Spinal cord (tissue), 10 donors: Measurements from ENCODE around the gene MDM4. TPM values are rescaled to one million over a fixed set of nuclear protein-coding genes. Genes with fewer than 3 reads are reported as not detected.
"Not testable (repeated sequence)": the region's sequence is repeated elsewhere in the genome, so short reads cannot be mapped to it uniquely, and the experiment has no call there.

Experiments
- DNase-seq, 6 donors: peaks; one replicate each; pipeline versions ENCODE4 v3.0.0 to v3.0.0-alpha.2; 2013 to 2015; ENCODE audit warnings: low spot score in 6 of 6, low read depth in 4 of 6
- H3K27ac ChIP-seq: one replicate; pipeline ENCODE4 v1.5.1; 2013; ENCODE audit warnings: low read depth, low read length, control low read depth
- H3K27me3 ChIP-seq: one replicate; pipeline ENCODE4 v1.6.1; 2013; ENCODE audit warnings: low read length; ENCODE audit not compliant: control insufficient read depth, insufficient read depth
- H3K36me3 ChIP-seq: one replicate; pipeline ENCODE4 v1.6.1; 2013; ENCODE audit warnings: low read length; ENCODE audit not compliant: control insufficient read depth, insufficient read depth
- H3K4me1 ChIP-seq: one replicate; pipeline ENCODE4 v1.6.1; 2013; ENCODE audit warnings: low read length; ENCODE audit not compliant: control insufficient read depth, insufficient read depth
- H3K4me3 ChIP-seq: one replicate; pipeline ENCODE4 v1.5.1; 2013; ENCODE audit warnings: low read depth, low read length, control low read depth
- H3K9me3 ChIP-seq: one replicate; pipeline ENCODE4 v1.6.1; 2013; ENCODE audit warnings: low read length; ENCODE audit not compliant: control insufficient read depth, insufficient read depth
- WGBS: methylation state at CpG from one replicate; pipeline ENCODE4 v1.1.5; 2013; ENCODE audit warnings: missing lambda C conversion rate; ENCODE audit not compliant: insufficient coverage; 5-methylcytosine and 5-hydroxymethylcytosine counted together
- polyA plus RNA-seq, 2 donors: library from polyadenylated mRNA; unstranded; fragments of 120-200 nt; gene quantifications; one replicate each; pipeline ENCODE4 v1.2.1, GENCODE V29; 2013; ENCODE audit not compliant: insufficient read length in 2 of 2
- total RNA-seq, 2 donors: library from RNA; depleted of rRNA in 1 of 2; stranded (reverse); fragments of 120-200 nt in 1 of 2; fragments of >200 nt in 1 of 2; gene quantifications; one replicate each; pipeline versions ENCODE4 v1.2.3 to v1.2.4, GENCODE V29; 2013 to 2014
- donor health status: healthy.

MDM4 gene
- total and polyA plus RNA-seq, 4 donors: 28.3 to 71.1 (median 64.9) TPM

DNA sequence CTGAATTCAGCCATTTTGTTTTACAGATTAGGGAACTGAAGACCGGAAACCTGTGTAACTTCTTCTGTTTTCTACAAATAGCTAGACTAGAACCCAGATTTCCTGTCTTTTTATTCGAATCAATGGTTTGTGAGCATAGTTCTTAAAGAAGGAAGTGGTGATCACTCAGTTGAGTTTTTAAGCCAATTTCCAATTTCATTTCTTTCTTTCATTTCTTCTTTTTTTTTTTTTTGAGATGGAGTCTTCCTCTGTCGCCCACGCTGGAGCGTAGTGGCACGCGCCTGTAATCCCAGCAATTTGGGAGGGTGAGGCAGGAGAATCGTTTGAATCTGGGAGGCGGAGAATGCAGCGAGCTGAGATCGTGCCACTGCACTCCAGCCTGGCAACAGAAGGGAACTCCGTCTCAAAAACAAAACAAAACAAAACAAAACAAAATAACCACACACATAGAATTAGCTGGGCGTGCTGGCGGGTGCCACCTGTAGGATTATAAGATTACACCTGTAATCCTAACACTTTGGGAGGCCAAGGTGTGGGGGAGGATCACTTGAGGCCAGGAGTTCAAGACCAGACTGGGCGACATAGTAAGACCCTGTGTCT, 3.0 kb upstream of the MDM4 start:
- 73% methylated on average over 7 of the region's 15 CpGs for WGBS
- no peaks in the 10 kb centered on the region for H3K9me3 ChIP-seq
- H3K4me3 ChIP-seq: no peak overlapping the region
- no peak overlapping the region for H3K27ac ChIP-seq
- DNase-seq: peak in 1 of 6 donors; percentile 10
- H3K36me3 ChIP-seq: no peaks in the 10 kb centered on the region
- no peaks in the 10 kb centered on the region for H3K27me3 ChIP-seq
- peaks cover 20% of the 10 kb centered on the region for H3K4me1 ChIP-seq

DNA sequence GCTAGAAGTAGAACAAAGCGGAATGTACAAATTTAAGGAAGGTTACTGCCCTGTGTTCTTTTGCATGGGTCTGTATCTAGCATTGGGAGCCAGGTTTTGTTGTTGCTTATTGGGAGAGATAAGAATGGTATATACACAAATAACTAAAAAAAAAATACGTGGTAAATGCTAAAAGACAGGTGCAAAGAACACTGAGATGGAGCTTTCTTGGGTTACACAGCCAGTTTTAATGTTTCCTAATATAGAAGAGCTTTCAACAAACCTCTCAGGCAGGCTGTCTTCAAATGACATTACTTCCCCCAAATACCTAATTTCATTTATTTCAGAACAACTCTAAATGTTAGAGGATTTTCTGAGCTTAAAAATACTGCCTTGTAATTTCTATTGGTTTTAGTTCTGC, 1.4 kb upstream of the MDM4 start:
- Histone ChIP-seq H3K9me3 (no peaks in the 10 kb centered on the region), H3K4me3 (no peak overlapping the region), H3K27ac (no peak overlapping the region), H3K36me3 (peaks cover 6% of the 10 kb centered on the region), H3K4me1 (peaks cover 20% of the 10 kb centered on the region), H3K27me3 (no peaks in the 10 kb centered on the region)
- WGBS: 100% methylated on average over 1 of the region's 2 CpGs
- DNase-seq: no peak

DNA sequence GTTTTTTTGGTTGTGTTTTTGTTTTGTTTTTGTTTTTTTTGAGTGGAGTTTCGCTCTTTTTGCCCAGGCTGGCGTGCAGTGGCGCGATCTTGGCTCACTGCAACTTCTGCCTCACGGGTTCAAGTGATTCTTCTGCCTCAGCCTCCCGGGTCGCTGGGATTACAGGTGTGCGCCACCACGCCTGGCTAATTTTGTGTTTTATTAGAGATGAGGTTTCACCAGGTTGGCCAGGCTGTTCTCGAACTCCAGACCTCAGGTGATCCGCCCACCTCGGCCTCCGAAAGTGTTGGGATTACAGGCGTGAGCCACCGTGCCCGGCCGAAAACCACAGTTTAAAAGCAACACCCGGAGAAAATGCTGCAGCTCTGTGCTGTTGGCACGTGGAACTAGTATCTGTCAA, 1.2 kb downstream of the MDM4 start:
- H3K9me3 ChIP-seq, H3K27me3 ChIP-seq, DNase-seq, H3K36me3 ChIP-seq, H3K27ac ChIP-seq: not testable (repeated sequence)
- Histone ChIP-seq H3K4me3 (peak overlapping the region; percentile 98), H3K4me1 (peaks cover 20% of the 10 kb centered on the region)
- WGBS: 94% methylated on average over 18 of the region's 19 CpGs

DNA sequence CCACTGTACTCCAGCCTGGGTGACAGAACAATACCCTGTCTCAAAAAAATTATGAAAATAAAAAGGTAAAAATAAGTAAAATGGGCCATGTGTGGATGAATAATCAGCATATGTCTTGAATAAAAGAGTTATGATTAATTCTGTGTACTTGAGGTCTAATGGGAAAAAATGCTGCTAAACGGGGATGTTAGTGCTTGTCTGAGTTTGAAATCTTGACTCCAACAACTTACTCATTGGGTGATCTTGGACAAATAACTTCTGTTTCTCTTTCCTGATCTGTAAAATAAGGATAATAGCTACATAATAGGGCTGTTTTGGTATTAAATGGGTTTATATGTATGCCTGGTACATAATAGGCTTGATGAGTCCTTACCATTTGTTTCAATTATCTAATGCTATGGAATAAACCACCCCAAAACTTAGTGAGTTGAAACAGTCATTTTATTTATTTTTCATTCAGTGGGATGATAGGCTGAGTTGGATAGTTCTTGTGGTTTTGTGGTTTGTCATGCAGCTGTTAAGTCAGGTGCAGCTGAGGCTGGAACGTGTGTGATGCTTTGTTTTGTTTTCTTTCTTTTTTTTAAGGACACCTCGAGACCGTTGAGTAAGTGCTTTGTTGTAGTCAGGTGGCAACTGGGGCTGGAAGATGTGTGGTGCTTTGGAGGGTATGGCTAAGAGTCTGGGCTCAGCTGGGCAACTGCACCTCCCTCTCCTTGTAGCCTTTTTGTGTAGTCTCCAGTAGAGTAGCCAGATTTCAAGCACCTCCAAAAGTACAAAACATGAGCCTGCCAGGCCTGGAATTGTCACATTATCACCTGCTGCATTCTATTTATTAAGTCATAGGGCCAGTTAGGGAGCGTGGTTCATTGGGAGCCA, 4.9 kb downstream of the MDM4 start:
- 33% methylated on average over 1 of the region's 5 CpGs for WGBS
- no peaks in the 10 kb centered on the region for H3K27me3 ChIP-seq
- DNase-seq: no peak
- H3K27ac ChIP-seq: no peak overlapping the region
- no peak overlapping the region for H3K4me3 ChIP-seq
- no peaks in the 10 kb centered on the region for H3K9me3 ChIP-seq
- H3K36me3 ChIP-seq: peaks cover 14% of the 10 kb centered on the region
- H3K4me1 ChIP-seq: peaks cover 15% of the 10 kb centered on the region

DNA sequence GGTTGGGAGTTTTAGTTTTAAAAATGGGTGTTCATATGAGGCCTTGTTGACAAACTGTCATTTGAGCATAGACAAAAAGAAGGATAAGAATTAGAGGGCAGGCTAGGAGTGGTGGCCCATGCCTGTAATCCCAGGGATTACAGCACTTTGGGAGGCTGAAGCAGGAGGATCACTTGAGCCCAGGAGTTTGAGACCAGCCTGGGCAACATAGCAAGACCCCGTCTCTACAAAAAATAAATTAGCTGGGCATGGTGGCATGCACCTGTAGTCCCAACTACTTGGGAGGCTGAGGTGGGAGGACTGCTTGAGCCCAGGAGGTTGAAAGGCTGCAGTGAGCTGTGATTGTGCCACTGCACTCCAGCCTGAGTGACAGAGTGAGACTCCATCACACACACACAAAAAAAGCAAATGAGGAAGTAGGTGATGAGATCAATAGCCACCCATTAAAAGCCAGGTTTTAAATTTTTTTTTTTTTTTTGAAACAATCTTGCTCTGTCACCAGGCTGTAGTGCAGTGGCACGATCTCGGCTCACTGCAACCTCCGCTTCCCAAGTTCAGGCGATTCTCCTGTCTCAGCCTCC, 5.8 kb downstream of the MDM4 start:
- Histone ChIP-seq H3K4me1 (peaks cover 11% of the 10 kb centered on the region), H3K36me3 (peaks cover 23% of the 10 kb centered on the region)
- not testable (repeated sequence) for H3K4me3 ChIP-seq, DNase-seq, H3K9me3 ChIP-seq, H3K27ac ChIP-seq, H3K27me3 ChIP-seq
- WGBS: 75% methylated on average over 4 of the region's 5 CpGs

DNA sequence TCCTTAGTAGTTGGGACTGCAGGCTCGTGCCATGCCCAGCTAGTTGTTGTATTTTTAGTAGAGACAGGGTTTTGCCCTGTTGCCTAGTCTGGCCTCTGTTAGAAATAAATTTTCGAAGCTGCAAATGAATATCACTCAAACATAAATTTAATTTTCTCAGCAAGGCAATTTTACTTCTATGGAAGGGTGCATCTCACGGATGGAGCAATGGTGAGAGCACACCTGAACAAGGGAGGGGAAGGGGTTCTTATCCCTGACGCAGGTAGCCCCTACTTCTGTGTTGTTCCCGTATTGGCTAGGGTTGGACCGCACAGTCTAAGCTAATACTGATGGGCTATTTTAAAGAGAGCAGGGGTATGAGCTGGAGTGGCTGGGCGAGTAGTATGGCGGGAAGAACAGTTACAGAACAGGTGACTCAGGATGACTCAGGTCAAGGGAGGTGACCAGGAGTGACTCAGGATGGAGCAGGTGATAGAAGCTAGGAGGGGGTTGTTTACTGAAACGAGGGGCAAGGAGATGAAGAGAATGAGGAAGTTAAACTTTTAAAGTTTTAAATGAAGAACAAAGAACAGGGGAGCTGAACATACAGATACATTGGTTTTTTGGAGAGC, 7.5 kb downstream of the MDM4 start:
- H3K4me3 ChIP-seq: no peak overlapping the region
- H3K27ac ChIP-seq: no peak overlapping the region
- 99% methylated on average over 6 of the region's 9 CpGs for WGBS
- DNase-seq: no peak
- H3K9me3 ChIP-seq: no peaks in the 10 kb centered on the region
- no peaks in the 10 kb centered on the region for H3K4me1 ChIP-seq
- peaks cover 34% of the 10 kb centered on the region for H3K36me3 ChIP-seq
- H3K27me3 ChIP-seq: no peaks in the 10 kb centered on the region

DNA sequence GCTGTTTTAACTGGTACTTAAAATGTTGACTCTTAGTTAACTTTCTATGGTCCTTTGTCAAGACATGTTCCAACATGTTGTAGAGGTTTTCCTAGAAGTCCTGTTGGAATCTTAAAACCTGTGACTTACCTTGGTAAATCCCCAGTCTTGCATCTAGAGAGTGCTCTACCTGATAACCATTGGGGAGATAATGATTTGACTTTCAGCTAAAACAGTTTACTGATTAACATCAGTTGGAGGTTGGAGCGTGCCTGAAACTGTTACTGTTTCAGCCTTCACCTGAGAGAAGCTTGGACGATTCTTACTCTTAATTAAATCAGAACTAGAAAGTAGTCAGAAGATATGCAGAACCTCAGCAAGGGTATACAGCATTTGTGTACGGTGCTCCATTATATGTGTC, 8.8 kb downstream of the MDM4 start:
- WGBS: no CpG with 5 or more reads among the region's 3 CpGs
- H3K9me3 ChIP-seq: no peaks in the 10 kb centered on the region
- peaks cover 43% of the 10 kb centered on the region for H3K36me3 ChIP-seq
- no peak for DNase-seq
- H3K27ac ChIP-seq: no peak overlapping the region
- H3K4me3 ChIP-seq: no peak overlapping the region
- H3K27me3 ChIP-seq: no peaks in the 10 kb centered on the region
- no peaks in the 10 kb centered on the region for H3K4me1 ChIP-seq

DNA sequence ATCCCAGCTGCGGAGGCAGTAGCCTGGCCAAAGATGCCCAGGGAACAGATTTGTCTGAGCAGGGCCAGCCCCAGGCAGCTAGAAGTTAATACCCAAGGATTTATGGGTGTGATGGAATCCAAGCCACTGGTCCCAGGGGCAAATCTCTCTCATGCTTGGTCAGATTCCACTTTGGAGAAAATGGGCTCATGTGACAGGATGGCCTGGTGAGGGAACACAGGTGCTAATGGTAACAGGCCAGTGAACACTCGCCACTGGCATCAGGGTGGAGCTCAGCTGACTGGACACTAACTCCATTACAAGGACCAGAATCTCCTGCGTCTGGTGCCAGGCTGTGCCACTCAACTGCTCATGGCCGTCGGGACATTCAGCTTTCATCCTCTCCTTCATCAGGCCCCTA, 12.0 kb downstream of the MDM4 start:
- Histone ChIP-seq H3K4me1 (no peaks in the 10 kb centered on the region), H3K9me3 (no peaks in the 10 kb centered on the region), H3K27ac (no peak overlapping the region), H3K36me3 (peaks cover 46% of the 10 kb centered on the region), H3K4me3 (no peak overlapping the region), H3K27me3 (no peaks in the 10 kb centered on the region)
- WGBS: 80% methylated on average over 3 of the region's 5 CpGs
- DNase-seq: no peak

DNA sequence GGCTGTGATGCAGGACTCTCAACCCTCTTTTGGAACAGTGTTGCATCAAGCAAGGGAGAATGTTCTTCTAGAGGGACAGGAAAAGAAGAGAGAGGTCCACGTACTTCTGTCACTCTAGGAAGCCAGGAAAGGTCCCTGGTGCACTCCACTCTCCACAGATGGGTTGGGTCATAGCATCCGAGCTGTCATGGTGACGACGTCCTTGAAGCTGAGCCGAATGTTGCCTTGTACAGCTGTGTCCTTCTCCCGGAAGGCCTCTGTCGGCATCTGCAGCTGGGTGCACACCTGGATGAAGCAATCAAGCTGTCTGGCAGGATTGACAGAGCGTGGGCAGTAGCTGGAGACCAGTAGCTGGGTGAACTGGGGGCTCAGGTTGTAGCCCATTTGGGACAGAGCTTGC, 12.5 kb downstream of the MDM4 start:
- no peak overlapping the region for H3K4me3 ChIP-seq
- no peaks in the 10 kb centered on the region for H3K9me3 ChIP-seq
- no peaks in the 10 kb centered on the region for H3K4me1 ChIP-seq
- 89% methylated on average over 7 of the region's 8 CpGs for WGBS
- DNase-seq: no peak
- H3K27me3 ChIP-seq: no peaks in the 10 kb centered on the region
- H3K27ac ChIP-seq: no peak overlapping the region
- H3K36me3 ChIP-seq: peaks cover 50% of the 10 kb centered on the region
